ENCODE results near the gene ARHGAP22.
"Not testable (repeated sequence)": the region's sequence is repeated elsewhere in the genome, so short reads cannot be mapped to it uniquely, and the experiment has no call there.

Gene ARHGAP22

GRCh38 chr10:48604991-48605508 is at the start of gene ARHGAP22:
TSS of gene ARHGAP22 (minus strand) at chr10:48605073. CDS start at chr10:48604796, 277 bp downstream.
- no peak for DNase-seq (ENCODE audit: low read depth in 3 of 3)

- no peak for DNase-seq (ENCODE audit: low read depth in 3 of 3)
Measured at GRCh38 chr10:48653944-48654698, 49.2 kb upstream of the ARHGAP22 start.

GRCh38 chr10:48653347-48653746 is 48.5 kb upstream of the ARHGAP22 start:
- DNase-seq (ENCODE audit: low read depth in 3 of 3): no peak

- no peak for DNase-seq (ENCODE audit: low read depth in 3 of 3)
Measured at GRCh38 chr10:48652344-48652743, 47.5 kb upstream of the ARHGAP22 start.

GRCh38 chr10:48651839-48652238 is 47.0 kb upstream of the ARHGAP22 start:
- DNase-seq (ENCODE audit: low read depth in 3 of 3): no peak

- no peak for DNase-seq (ENCODE audit: low read depth in 3 of 3)
Measured at GRCh38 chr10:48651293-48651692, 46.4 kb upstream of the ARHGAP22 start.

- DNase-seq (ENCODE audit: low read depth in 3 of 3): no peak
Measured at GRCh38 chr10:48649349-48649944, 44.6 kb upstream of the ARHGAP22 start.

GRCh38 chr10:48648172-48648942 is 43.5 kb upstream of the ARHGAP22 start:
- DNase-seq (ENCODE audit: low read depth in 3 of 3): no peak

GRCh38 chr10:48647073-48647472 is 42.2 kb upstream of the ARHGAP22 start:
- DNase-seq (ENCODE audit: low read depth in 3 of 3): not testable (repeated sequence)

GRCh38 chr10:48645600-48645999 is 40.7 kb upstream of the ARHGAP22 start:
- DNase-seq (ENCODE audit: low read depth in 3 of 3): no peak

- DNase-seq (ENCODE audit: low read depth in 3 of 3): not testable (repeated sequence)
Measured at GRCh38 chr10:48641099-48641690, 36.3 kb upstream of the ARHGAP22 start.

GRCh38 chr10:48640326-48640725 is 35.5 kb upstream of the ARHGAP22 start:
- DNase-seq (ENCODE audit: low read depth in 3 of 3): no peak

GRCh38 chr10:48639632-48640031 is 34.8 kb upstream of the ARHGAP22 start:
- no peak for DNase-seq (ENCODE audit: low read depth in 3 of 3)

- DNase-seq (ENCODE audit: low read depth in 3 of 3): no peak
Measured at GRCh38 chr10:48638739-48639527, 34.1 kb upstream of the ARHGAP22 start.

GRCh38 chr10:48638158-48638557 is 33.3 kb upstream of the ARHGAP22 start:
- no peak for DNase-seq (ENCODE audit: low read depth in 3 of 3)

GRCh38 chr10:48636901-48637300 is 32.0 kb upstream of the ARHGAP22 start:
- DNase-seq (ENCODE audit: low read depth in 3 of 3): no peak

GRCh38 chr10:48636231-48636630 is 31.4 kb upstream of the ARHGAP22 start:
- DNase-seq (ENCODE audit: low read depth in 3 of 3): no peak

- DNase-seq (ENCODE audit: low read depth in 3 of 3): no peak
Measured at GRCh38 chr10:48634984-48635557, 30.2 kb upstream of the ARHGAP22 start.

GRCh38 chr10:48634198-48634983 is 29.5 kb upstream of the ARHGAP22 start:
- no peak for DNase-seq (ENCODE audit: low read depth in 3 of 3)
